HL-60 (cell line): ENCODE measurements around the gene IGFLR1.

Source experiments
- DNase-seq, 2 experiments: peaks; one replicate each; pipeline ENCODE4 v3.0.0-alpha.2; 2010 to 2020; ENCODE audit warnings: low read depth in 1 of 2, low spot score in 1 of 2
- H3K27ac ChIP-seq: fragments of 250-450 bp; sonication (Bioruptor Pico); replicated peaks from 2 replicates; pipeline ENCODE4 v1.5.1; 2020; ENCODE audit warnings: mild to moderate bottlenecking, moderate library complexity
- H3K27me3 ChIP-seq: fragments of 250-450 bp; sonication (Bioruptor Pico); 2 replicates; pipeline ENCODE4 v1.5.1; 2021; ENCODE audit warnings: mild to moderate bottlenecking, moderate library complexity; ENCODE audit not compliant: insufficient read depth, poor library complexity, severe bottlenecking
- H3K4me3 ChIP-seq: replicated peaks from 2 replicates; pipeline ENCODE4 v1.5.1; 2011; ENCODE audit warnings: mild to moderate bottlenecking, control low read depth, low read length; ENCODE audit not compliant: insufficient read depth
- CTCF ChIP-seq: IDR thresholded peaks from one replicate; pipeline ENCODE4 v1.5.1; 2011; ENCODE audit warnings: low read length, control low read depth, inconsistent platforms; ENCODE audit not compliant: insufficient read depth
- GABPA ChIP-seq: IDR thresholded peaks from 2 replicates; pipeline ENCODE4 v1.6.1; 2012; ENCODE audit warnings: low read depth
- POLR2AphosphoS5 ChIP-seq: IDR thresholded peaks from 2 replicates; pipeline ENCODE4 v1.6.1; 2012; ENCODE audit warnings: low read depth
- REST ChIP-seq: IDR thresholded peaks from 2 replicates; pipeline ENCODE4 v1.6.1; 2012; ENCODE audit warnings: low read depth; ENCODE audit not compliant: insufficient replicate concordance
- SPI1 ChIP-seq: IDR thresholded peaks from 2 replicates; pipeline ENCODE4 v1.6.1; 2012; ENCODE audit warnings: low read depth, mild to moderate bottlenecking, borderline replicate concordance

IGFLR1 gene

GRCh38 chr19:35784503-35785338 is 42.5 kb upstream of the IGFLR1 start:
- Histone ChIP-seq H3K4me3 (no peak overlapping the region), H3K27me3 (no peaks in the 10 kb centered on the region), H3K27ac (no peak overlapping the region)
- DNase-seq, result no peak
- TF ChIP-seq CTCF (no peak), REST (no peak), POLR2AphosphoS5 (no peak), GABPA (no peak), SPI1 (no peak)

GRCh38 chr19:35783469-35784434 is 41.5 kb upstream of the IGFLR1 start:
- DNase-seq, result no peak
- no peak overlapping the region for H3K4me3 ChIP-seq
- H3K27me3 ChIP-seq, result no peaks in the 10 kb centered on the region
- H3K27ac ChIP-seq, result no peak overlapping the region
- no peak for TF ChIP-seq GABPA
- TF ChIP-seq CTCF, result no peak
- TF ChIP-seq REST, result no peak
- no peak for TF ChIP-seq POLR2AphosphoS5
- no peak for TF ChIP-seq SPI1

- no peak for DNase-seq
- Histone ChIP-seq H3K27me3 (no peaks in the 10 kb centered on the region), H3K27ac (no peak overlapping the region), H3K4me3 (no peak overlapping the region)
- TF ChIP-seq CTCF (no peak), GABPA (no peak), SPI1 (no peak), REST (no peak), POLR2AphosphoS5 (no peak)
These were observed 40.3 kb upstream of the IGFLR1 start for GRCh38 chr19:35782589-35782988.
